Right hindlimb (tissue), 1 donor: ENCODE data around the gene ZBTB7C.
"Not testable (repeated sequence)": the region's sequence is repeated elsewhere in the genome, so short reads cannot be mapped to it uniquely, and the experiment has no call there.

Experiments
- DNase-seq: peaks from one replicate; pipeline ENCODE4 v3.0.0-alpha.2; 2018

ZBTB7C gene

GRCh38 chr18:48293954-48294898, 115.0 kb downstream of the ZBTB7C start:
- peak; percentile 85 for DNase-seq

- no peak for DNase-seq
Observed at GRCh38 chr18:48292782-48293424, 116.3 kb downstream of the ZBTB7C start.

DNA sequence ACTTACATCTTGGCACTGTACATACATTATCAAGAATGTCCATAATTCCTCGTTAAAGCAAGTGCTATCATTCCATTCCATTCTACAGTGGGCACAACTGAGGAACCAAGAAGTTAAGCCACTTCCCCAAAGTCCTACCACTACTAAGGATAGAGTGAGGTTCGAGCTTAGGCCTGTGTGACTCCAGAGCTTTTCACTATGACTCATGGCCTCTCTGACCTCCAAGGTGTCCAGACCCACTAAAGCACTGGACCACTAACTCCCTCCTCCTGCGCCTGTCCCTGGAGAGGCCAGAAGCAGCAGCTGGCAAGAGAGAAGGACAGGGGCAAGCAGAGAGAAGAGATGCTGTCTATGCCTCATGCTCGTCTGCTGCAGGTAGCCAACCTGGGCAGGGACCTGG, 117.0 kb downstream of the ZBTB7C start:
- DNase-seq, result no peak

- DNase-seq, result no peak
Observed at GRCh38 chr18:48290162-48290926, 118.8 kb downstream of the ZBTB7C start.

DNA sequence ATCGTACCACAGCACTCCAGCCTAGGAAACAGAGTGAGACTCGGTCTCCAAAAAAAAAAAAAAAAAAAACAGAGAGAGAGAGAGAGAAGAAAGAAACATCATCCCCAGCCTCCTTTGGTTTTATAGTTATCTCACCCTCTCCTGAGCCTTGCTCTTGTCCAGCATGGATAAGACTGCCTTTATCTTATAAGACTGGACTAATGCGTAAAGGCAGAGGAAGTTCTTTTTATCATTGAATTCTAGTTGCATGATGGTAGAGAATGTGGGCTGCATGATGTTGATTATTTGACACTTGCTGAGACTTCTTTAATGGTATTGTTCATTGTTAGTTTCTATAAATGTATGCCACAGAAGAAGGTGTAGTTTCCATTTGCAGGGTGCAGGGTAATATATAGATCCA, 124.4 kb downstream of the ZBTB7C start:
- no peak for DNase-seq

GRCh38 chr18:48284011-48284410, 125.2 kb downstream of the ZBTB7C start:
- DNase-seq, result not testable (repeated sequence)

- not testable (repeated sequence) for DNase-seq
Observed at GRCh38 chr18:48281460-48281859, 127.7 kb downstream of the ZBTB7C start.

- DNase-seq, result no peak
Observed at GRCh38 chr18:48279312-48279711, 129.9 kb downstream of the ZBTB7C start.

DNA sequence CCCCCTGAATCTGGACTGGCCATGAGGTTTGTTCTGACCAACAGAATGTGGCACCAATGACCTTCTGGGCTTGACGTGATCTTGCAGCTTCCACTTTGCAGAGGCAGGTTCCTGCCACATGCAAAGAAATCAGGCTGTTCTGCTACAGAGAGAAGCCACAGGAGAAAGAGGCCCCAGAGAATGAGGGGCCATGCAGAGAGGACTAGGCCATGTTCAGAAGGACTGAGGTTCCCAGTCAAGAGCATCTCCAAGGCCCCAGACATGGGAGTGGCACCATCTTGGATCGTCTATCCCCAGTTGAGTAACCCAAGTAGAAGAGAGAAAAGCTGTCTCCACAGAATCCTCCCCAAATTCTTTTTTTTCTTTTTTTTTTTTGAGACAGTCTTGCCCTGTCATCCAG, 131.1 kb downstream of the ZBTB7C start:
- DNase-seq, result no peak

- DNase-seq, result no peak
Observed at GRCh38 chr18:48274301-48274700, 134.9 kb downstream of the ZBTB7C start.

GRCh38 chr18:48270929-48271328, 138.3 kb downstream of the ZBTB7C start:
- DNase-seq, result no peak

GRCh38 chr18:48265328-48265727, 143.9 kb downstream of the ZBTB7C start:
- no peak for DNase-seq

- no peak for DNase-seq
Observed at GRCh38 chr18:48263914-48264902, 145.0 kb downstream of the ZBTB7C start.

DNA sequence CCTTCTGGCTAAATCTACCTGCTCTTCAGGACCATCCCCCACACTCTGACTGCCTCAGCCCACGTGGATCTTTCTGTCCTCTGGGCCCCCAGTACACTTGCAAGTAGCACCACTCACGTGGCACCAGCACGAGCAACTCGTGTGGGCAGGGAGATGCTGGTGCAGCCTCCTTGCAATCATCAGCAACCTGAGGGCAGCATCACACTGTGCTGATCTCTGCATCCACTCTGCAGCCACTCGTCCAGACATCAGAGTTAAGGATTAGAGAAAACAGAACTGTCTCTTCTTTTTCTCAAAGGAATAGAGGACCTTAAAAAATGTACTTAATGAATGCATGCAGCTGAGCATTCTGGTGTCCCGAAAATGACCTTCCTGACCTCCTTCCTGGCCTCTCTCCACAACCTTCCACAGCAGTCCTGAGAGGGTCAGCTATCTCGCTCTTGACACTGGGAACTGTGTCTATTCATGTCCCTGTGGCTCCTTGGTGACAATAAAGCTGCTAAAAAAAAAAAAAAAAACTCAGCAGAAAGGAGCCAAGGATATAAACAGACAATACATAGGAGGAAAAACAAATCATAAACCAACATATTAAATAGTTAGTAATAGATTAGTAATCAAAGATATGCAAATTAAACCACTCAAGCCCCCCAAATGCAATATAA, 145.9 kb downstream of the ZBTB7C start:
- DNase-seq, result no peak

- DNase-seq, result no peak
Observed at GRCh38 chr18:48260237-48260636, 148.9 kb downstream of the ZBTB7C start.

DNA sequence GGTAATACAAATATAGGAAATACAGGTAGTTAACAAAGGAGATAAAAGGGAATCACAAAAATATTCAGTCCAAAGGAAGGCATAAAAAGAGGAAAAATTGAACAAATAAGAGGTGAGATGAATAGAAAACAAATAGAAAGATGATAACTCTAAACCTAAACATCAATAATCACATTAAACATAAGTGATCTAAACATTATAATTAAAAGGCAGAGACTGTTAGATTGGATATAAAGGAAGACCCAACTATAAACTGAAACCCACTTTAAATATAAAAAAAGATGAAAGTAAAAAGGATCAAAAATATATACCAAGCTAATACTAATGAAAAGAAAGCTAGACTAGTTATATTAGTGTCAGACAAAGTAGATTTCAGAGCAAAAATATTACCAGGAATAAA, 152.3 kb downstream of the ZBTB7C start:
- DNase-seq, result no peak

- no peak for DNase-seq
Observed at GRCh38 chr18:48254077-48254602, 155.0 kb downstream of the ZBTB7C start.

DNA sequence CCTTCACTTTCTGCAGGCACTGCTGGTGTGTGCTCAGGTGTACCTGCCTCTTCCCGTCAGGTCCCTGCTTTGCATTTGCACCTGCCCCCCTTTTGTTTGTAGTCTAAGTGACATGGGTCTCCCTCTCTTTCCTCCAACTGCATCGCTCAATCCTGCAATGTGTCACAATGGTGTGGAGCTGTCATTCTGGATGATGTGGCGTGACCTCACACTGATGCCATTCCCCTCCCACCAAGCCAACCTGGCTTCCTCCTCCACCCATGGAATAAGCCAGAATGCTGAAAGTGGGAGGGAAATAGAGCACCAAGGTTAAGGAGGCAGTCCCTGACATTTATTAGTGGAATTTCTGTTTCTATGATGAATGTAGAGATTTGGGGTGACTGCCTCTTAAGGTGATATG, 156.7 kb downstream of the ZBTB7C start:
- DNase-seq, result no peak

- no peak for DNase-seq
Observed at GRCh38 chr18:48250918-48251317, 158.3 kb downstream of the ZBTB7C start.

GRCh38 chr18:48250362-48250907, 158.7 kb downstream of the ZBTB7C start:
- no peak for DNase-seq

DNA sequence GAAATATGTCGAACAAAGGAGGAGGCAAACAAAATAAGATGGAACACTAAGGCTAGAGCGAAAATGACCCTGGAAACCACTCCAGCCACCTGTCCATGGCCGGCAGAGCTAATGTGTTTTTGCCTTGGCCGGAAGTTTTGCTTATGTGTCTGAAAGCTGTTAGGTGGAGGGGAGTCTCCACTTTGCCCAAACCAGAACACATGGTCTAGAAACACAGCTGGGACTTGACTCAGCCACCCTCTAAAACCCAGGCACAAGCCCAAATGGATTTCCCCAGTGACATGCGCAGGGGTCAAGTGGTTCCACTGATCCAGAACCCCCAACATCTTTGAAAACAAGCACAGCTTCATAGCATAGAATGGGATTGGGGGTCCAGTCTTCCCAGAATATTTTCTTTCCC, 159.3 kb downstream of the ZBTB7C start:
- DNase-seq, result no peak
